Measurements from ENCODE around the gene RUVBL2.
"Not testable (repeated sequence)": the region's sequence is repeated elsewhere in the genome, so short reads cannot be mapped to it uniquely, and the experiment has no call there.

RUVBL2 gene

DNA sequence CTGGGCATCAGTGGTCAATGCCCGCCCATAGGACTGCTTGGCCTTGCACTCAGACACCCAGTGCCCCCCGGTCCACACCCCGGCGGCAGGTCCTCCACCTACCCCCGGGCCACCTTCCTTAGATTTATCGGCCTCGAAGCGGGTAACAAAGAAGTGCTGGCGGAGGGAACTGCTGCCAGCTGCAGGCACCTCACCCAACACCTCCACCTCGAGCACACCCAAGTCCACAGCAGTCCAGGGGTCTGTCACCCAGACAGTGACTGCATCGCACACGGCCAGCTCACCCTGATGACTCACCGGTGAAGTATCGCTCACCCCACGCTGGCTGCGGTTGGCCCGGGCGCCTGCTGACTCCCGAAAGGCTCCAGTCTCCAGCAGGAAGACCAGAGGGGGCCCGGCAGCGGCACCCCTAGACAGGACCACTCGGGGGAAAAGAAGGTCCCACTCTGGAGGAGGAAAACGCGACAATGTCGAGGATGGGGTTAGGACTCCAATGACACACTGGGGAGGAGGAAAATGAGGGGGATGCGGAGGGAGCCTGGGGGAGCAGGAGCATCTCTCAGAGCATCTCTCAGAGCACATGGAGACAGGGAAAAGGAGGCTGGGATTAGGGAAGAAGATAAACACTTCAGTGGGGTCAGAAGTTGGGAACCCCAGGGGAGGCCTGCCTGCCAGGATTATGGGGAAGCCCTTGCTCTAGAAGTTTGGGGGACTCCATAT, 45.0 kb downstream of the RUVBL2 start:
- DNase-seq (ENCODE audit: low read depth, low spot score); H3K27ac ChIP-seq: not testable (repeated sequence)

GRCh38 chr19:49039736-49040135, 46.0 kb downstream of the RUVBL2 start:
- not testable (repeated sequence) for DNase-seq (ENCODE audit: low read depth, low spot score); H3K27ac ChIP-seq

GRCh38 chr19:49042177-49042576, 48.5 kb downstream of the RUVBL2 start:
- no peak for DNase-seq (ENCODE audit: low read depth, low spot score)
- no peak overlapping the region for H3K27ac ChIP-seq

DNA sequence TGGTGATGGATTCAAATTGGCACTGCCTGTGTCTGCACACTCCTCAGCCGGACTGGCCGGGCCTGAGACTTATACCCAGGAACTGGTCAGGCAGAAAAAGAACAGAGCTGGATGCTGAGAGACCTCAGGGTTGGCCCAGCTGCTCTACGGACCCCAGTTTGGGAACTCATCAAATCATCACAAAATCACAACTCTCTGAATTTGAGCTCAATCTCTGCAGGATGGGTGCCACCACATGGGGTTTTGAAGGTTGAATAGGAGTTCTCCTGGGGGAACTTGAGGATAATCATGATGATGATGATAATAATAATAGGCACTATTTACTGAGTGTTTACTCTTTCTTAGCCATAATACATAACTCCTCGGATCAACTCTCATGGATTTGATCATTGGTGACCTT, 49.0 kb downstream of the RUVBL2 start:
- not testable (repeated sequence) for DNase-seq (ENCODE audit: low read depth, low spot score); H3K27ac ChIP-seq

DNA sequence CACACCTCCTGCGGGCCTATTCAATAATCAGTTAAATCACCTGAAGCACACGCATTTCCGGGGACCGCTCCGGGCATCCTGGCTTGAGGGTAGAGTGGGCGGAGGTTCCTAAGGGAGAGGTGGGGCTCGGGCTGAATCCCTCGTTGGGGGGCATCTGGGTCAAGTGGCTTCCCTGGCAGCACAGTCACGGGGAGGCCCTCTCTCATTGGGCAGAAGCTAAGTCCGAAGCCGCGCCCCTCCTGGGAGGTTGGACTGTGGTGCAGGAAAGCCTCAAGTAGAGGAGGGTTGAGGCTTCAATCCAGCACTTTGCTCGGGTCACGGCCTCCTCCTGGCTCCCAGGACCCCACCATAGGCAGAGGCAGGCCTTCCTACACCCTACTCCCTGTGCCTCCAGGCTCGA, 49.9 kb downstream of the RUVBL2 start, which contains the start of gene CGB5:
CGB5 (plus strand) TSS at position 301 of the 400 bp plus-strand sequence. CDS start 362 bp downstream, outside the sequence.
- not testable (repeated sequence) for DNase-seq (ENCODE audit: low read depth, low spot score); H3K27ac ChIP-seq

DNA sequence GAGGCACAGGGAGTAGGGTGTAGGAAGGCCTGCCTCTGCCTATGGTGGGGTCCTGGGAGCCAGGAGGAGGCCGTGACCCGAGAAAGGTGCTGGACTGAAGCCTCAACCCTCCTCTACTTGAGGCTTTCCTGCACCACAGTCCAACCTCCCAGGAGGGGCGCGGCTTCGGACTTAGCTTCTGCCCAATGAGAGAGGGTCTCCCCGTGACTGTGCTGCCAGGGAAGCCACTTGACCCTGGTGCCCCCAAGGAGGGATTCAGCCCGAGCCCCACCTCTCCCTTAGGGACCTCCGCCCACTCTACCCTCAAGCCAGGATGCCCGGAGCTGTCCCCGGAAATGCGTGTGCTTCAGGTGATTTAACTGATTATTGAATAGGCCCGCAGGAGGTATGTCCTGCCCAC, 55.3 kb downstream of the RUVBL2 start, which contains the start of gene CGB8:
CGB8 (minus strand) TSS at position 101 of the 400 bp plus-strand sequence. CDS start 372 bp downstream, outside the sequence.
- not testable (repeated sequence) for H3K27ac ChIP-seq

DNA sequence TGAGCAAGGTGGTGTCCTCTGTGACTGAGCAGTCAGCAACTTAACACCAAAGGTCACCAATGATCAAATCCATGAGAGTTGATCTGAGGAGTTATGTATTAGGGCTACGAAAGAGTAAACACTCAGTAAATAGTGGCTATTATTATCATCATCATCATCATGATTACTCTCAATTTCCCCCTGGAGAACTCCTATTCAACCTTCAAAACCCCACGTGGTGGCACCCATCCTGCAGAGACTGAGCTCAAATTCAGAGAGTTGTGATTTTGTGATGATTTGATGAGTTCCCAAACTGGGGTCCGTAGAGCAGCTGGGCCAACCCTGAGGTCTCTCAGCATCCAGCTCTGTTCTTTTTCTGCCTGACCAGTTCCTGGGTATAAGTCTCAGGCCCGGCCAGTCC, 56.1 kb downstream of the RUVBL2 start:
- H3K27ac ChIP-seq; DNase-seq (ENCODE audit: low read depth, low spot score): not testable (repeated sequence)

More for the DNA sequence above, 55.3 kb downstream of the RUVBL2 start, which contains the start of gene CGB8:
- not testable (repeated sequence) for DNase-seq (ENCODE audit: low read depth, low spot score)

DNA sequence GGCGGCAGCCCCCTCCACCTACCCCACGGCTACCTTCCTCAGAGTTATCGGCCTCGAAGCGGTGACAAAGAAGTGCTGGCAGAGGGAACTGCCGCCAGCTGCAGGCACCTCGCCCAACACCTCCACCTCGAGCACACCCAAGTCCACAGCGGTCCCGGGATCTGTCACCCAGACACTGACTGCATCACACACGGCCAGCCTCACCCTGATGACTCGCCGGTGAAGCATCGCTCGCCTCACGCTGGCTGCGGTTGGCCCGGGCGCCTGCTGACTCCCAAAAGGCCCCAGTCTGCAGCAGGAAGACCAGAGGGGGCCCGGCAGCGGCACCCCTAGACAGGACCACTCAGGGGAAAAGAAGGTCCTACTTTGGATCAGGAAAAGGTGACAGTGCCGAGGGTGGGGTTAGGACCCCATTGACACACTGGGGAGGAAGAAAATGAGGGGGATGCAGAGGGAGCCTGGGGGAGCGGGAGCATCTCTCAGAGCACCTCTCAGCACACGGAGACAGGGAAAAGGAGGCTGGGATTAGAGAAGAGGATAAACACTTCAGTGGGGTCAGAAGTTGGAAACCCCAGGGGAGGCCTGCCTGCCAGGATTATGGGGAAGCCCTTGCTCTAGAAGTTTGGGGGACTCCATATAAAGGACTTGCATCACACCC, 56.8 kb downstream of the RUVBL2 start:
- DNase-seq (ENCODE audit: low read depth, low spot score) = peak; percentile 55
- not testable (repeated sequence) for H3K27ac ChIP-seq

DNA sequence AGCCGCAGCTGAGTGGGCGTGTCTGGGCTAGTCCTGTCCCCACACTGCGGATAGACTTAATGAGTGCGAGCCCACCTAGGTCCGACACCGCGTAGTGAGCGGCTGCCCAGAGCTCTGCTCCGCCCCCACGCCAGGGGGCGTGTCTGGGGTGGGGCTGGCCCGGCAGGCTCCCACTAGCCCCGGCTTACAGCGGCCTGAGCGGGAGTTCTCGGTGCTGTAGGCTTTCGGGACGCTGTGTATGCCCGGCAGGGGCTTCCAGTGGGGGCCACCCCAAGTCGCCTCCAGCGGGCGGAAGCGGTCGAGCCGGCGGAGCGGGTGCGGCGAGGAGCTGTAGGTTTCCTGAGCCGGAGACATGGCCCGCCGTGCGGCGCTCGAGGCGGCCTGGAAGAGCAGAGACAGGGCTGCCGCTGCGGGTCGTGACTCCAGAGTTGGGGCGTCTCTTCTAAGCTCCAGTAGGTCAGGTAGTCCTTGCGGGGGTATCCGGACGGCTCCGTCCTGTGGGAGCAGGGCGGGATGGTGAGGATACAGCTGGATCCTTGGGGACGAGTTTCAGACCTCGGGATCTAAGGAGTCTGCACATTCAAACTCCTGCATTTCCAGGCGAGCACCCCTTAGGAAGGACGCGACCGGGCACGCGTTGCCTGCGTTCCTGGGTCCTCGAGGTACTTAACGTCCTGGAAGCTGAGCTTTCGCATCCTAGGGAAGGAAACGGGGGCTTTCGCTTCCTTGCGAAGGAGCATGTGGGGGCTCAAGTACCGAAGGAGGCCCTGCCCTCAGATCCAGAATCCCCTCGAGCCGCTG, 62.6 kb downstream of the RUVBL2 start:
- no peak for DNase-seq (ENCODE audit: low read depth, low spot score)
- H3K27ac ChIP-seq = peak overlapping the region; percentile 43

DNA sequence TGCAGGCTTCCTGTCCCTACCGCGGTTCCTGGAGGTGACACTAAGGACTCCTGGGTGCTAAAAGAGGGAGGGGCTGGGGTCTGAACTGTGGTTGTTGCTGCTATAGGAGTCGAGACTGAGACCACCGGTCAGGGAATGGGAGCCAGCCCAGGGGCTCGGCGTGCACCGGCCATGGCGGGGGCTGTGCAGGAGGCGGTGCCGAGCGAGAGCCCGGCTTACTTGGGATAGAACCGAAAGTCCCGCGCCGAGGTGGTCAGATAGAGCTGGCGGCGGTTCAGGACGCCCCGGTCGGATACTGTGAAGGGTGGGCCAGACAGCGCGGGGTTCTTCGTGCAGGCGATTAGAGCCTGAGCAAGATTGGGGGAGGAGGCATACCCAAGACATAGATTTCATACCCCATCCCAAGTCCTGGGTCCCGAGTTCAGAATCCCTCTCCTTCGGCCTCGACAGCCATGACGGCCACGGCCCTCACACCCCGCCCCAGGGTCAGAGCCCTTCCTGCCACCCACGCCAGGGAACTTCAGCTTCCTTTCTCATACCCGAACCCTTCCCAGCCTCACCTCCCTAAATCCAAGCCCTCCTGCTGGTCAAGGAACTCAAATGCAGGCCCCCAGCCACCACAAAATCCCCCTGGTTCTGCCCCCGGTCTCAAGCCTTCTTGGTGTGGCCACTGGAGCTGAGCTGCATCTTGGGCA, 63.4 kb downstream of the RUVBL2 start:
- DNase-seq (ENCODE audit: low read depth, low spot score) = not testable (repeated sequence)
- peak overlapping the region; percentile 43 for H3K27ac ChIP-seq

GRCh38 chr19:49057636-49058234, 64.0 kb downstream of the RUVBL2 start, which contains the start of gene CGB7:
TSS of gene CGB7 (minus strand) at chr19:49057749. CDS start at chr19:49055375, 2,374 bp downstream.
- no peak for DNase-seq (ENCODE audit: low read depth, low spot score)

DNA sequence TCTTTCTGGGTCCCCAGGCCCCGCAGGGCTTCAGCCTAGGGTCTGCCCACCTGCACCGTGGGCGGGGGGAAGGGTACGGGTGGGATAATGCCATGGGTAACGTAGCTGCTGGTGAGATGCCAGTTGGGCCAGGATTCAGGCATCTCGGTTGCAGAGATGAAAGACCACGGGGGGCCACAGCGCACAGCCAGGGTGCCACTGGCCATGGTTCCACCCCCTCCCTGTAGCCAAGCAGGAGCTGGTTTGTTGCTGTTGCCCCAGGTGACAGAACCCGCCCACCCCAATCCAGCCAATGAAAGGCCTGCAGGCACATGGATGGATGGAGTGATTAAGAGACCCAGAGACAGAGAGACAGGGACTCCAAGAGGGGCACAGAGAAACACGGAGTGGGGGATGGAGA, 64.9 kb downstream of the RUVBL2 start:
- DNase-seq (ENCODE audit: low read depth, low spot score) = no peak
- no peak overlapping the region for H3K27ac ChIP-seq

More at GRCh38 chr19:49057636-49058234, 64.0 kb downstream of the RUVBL2 start, which contains the start of gene CGB7:
- peak within 1 kb of the TSS; percentile 43 for H3K27ac ChIP-seq

- no peak for DNase-seq (ENCODE audit: low read depth, low spot score)
- no peak overlapping the region for H3K27ac ChIP-seq
Observed at GRCh38 chr19:49059053-49059452, 65.4 kb downstream of the RUVBL2 start.

- DNase-seq (ENCODE audit: low read depth, low spot score) = no peak
Observed at GRCh38 chr19:49061000-49061399, 67.3 kb downstream of the RUVBL2 start.

GRCh38 chr19:49061445-49061844, 67.8 kb downstream of the RUVBL2 start:
- H3K27ac ChIP-seq = no peak overlapping the region
- no peak for DNase-seq (ENCODE audit: low read depth, low spot score)

More at GRCh38 chr19:49061000-49061399, 67.3 kb downstream of the RUVBL2 start:
- no peak overlapping the region for H3K27ac ChIP-seq

DNA sequence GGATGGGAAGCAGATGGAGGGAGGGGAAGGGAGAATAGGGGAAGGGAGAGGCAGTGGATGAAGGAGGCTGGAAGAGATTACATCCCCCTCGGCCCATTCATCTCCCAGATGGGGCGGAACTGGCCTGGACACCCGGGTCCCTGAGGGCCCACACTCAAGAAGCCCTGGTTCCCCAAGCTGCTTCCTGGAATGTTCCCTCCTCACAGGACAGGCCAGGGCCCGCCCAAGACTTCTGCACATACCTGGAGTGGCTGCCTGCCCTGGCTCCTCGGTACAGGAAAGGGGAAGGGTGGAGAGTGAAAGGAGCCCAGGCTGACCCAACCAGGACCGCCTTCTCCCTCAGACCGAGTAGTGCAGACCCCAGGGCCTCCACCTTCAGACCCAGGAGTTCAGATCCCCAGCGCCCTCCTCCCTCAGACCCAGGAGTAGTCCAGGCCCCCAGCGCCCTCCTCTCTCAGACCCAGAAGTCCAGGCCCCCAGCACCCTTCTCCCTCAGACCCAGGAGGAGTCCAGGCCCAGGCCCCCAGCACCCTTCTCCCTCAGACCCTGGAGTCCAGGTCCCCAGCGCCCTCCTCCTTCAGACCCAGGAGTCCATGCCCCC, 70.4 kb downstream of the RUVBL2 start:
- no peak for DNase-seq (ENCODE audit: low read depth, low spot score)
- peak overlapping the region; percentile 92 for H3K27ac ChIP-seq

GRCh38 chr19:49064768-49065611, 71.3 kb downstream of the RUVBL2 start, which contains the start of gene NTF4:
TSS of gene NTF4 (minus strand) at chr19:49064818. CDS start at chr19:49061997, 2,821 bp downstream.
- no peak for DNase-seq (ENCODE audit: low read depth, low spot score)
- peak within 1 kb of the TSS; percentile 92 for H3K27ac ChIP-seq
